Measurements from ENCODE around the gene ADAMTS2.

GRCh38 chr5:179166171-179166885 lies 178.9 kb downstream of the ADAMTS2 start:
- TF ChIP-seq CTCF (IDR thresholded peaks at IDR 0.05; ENCODE audit: control extremely low read depth in 1 of 3, insufficient read depth in 1 of 3, low read depth in 1 of 3, low read length in 3 of 3), result no peak
- TF ChIP-seq GTF2F1 (IDR thresholded peaks at IDR 0.05; ENCODE audit: borderline replicate concordance, low read depth, low read length), result no peak
- TF ChIP-seq ATF3 (IDR thresholded peaks at IDR 0.05; ENCODE audit: insufficient read depth, low read depth, low read length), result no peak
- no peak for TF ChIP-seq SUZ12 (IDR thresholded peaks at IDR 0.05; ENCODE audit: low read length)
- no peak for TF ChIP-seq YY1 (IDR thresholded peaks at IDR 0.05; ENCODE audit: low read depth, low read length)
- TF ChIP-seq USF2 (IDR thresholded peaks at IDR 0.05; ENCODE audit: low read length), result no peak
- TF ChIP-seq POLR2A (IDR thresholded peaks at IDR 0.05; ENCODE audit: control extremely low read depth in 1 of 2, low read depth in 2 of 2, low read length in 2 of 2), result no peak
- no peak for TF ChIP-seq EZH2 (IDR thresholded peaks at IDR 0.05; ENCODE audit: low read depth, low read length, severe bottlenecking)
- TF ChIP-seq SRF (IDR thresholded peaks at IDR 0.05; ENCODE audit: low read depth, low read length), result no peak
- no peak for TF ChIP-seq RBBP5 (IDR thresholded peaks at IDR 0.05; ENCODE audit: borderline replicate concordance, low read depth, low read length)
